NCI-H2196 treated with DMSO at 0.1 percent for 48 hours (cell line): ENCODE results near the gene PMM2.
"Not testable (repeated sequence)": the region's sequence is repeated elsewhere in the genome, so short reads cannot be mapped to it uniquely, and the experiment has no call there.

Source experiments
- DNase-seq: peaks from one replicate; lab custom pipeline; 2025; ENCODE audit not compliant: unreplicated experiment; lab: John Stamatoyannopoulos, UW

Gene PMM2

GRCh38 chr16:8866118-8866883, 68.7 kb downstream of the PMM2 start:
- no peak for DNase-seq

DNA sequence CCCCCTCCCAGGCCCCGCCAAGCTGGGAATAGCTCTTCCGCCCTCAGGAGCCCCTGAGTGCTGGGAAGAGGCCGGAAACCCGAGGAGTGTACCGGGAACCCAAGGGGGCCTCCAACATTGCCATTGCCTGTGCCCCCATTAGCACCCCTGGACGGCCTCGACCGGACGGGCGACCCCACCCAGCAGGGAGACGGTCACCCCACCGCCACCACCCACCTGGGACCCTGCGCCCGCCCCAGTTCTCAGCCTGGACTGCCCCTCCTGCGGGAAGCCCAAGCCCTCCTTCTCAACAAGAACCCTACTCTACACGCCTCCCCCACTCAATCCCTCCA, 69.2 kb downstream of the PMM2 start:
- DNase-seq: no peak

- DNase-seq: no peak
Measured at GRCh38 chr16:8867216-8867931, 69.7 kb downstream of the PMM2 start.

GRCh38 chr16:8867932-8868415, 70.3 kb downstream of the PMM2 start:
- no peak for DNase-seq

DNA sequence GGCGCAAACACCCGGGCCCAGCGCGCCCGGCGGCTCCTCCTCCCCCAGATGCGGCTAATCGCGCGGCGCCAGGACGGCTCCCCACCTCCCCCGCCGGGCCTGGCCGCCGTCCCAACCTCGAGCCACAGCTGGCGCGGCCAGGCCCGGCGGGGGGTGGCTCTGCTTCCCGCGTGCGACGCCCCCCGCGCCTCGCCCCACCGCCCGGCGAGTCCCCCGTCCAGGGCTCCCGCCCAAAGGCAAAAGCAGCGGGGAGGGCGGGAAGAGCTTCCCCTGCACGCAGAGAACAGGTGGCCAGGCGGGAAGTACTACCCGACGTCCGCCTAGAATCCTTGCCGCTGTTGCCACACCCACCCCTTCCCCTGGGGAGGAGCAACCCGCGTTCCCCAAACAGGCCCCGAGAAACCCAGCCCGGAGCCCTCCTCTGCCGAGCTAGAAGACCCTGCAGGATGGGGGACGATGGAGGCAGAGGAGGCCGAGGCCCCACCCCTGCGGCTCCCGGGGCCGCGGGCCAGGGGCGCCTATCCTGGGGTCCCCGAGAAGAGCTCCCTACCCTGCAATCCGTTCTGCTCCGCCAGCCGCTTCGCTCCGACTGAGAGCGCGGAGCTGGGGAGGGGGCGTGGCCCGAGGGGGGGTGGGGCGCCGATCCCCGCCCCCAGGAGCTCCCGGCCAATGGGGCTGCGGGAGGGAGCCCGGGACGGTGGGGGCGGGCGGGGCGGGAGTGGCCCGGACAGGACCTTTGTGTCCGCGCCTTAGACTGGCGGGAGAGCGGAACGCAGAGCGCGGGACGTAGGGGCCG, 71.0 kb downstream of the PMM2 start, which contains the start of gene CARHSP1:
CARHSP1 (minus strand) TSS at position 591 of the 796 bp plus-strand sequence. CDS start 9,678 bp downstream, outside the sequence.
- DNase-seq: peak; percentile 95

DNA sequence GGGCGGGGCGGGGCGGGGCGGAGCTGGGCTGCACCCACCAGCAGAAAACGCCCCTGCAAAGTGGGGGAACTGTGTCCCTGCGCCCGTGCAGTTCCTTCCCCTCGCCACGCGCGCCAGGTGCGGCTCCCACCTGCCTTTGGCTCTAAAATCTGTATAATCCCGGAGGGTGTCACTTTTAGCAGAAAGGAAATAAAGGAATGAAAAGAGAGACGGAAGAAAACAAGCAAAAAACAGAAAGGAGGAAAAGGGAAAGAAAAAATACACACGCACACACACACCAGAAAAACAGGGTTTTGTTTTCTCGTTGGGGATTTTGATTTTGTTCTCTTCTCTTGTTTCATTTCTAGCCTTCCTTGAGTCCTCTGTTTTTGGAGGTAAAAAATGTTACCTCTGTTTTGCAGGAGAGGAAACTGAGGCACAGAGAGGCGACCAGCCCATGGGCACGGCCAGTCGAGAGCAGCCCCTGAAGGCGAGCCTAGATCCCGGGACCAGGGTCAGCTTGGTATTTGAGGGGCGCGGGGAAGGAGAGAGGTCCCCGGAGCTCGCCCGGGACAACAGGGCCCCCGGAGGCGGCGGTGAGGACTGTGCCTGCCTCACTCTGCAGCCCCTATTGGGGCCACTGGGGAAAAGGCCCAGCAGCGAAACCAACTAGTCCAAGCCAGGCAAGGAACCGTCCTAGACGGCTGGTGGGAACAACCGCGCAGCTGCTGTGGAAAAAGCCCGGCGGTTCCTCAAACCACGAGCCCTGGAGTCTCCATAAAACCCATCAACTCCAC, 71.8 kb downstream of the PMM2 start:
- DNase-seq: no peak

- DNase-seq: not testable (repeated sequence)
Measured at GRCh38 chr16:8869988-8870241, 72.3 kb downstream of the PMM2 start.

- no peak for DNase-seq
Measured at GRCh38 chr16:8872071-8872470, 74.4 kb downstream of the PMM2 start.

GRCh38 chr16:8872967-8873865, 75.6 kb downstream of the PMM2 start:
- DNase-seq: no peak

GRCh38 chr16:8873866-8874195, 76.2 kb downstream of the PMM2 start:
- not testable (repeated sequence) for DNase-seq

GRCh38 chr16:8874388-8874787, 76.7 kb downstream of the PMM2 start:
- no peak for DNase-seq

- not testable (repeated sequence) for DNase-seq
Measured at GRCh38 chr16:8875317-8875716, 77.7 kb downstream of the PMM2 start.

GRCh38 chr16:8877894-8878522, 80.4 kb downstream of the PMM2 start:
- no peak for DNase-seq

GRCh38 chr16:8878523-8878911, 80.9 kb downstream of the PMM2 start:
- no peak for DNase-seq

GRCh38 chr16:8880839-8881510, 83.3 kb downstream of the PMM2 start:
- DNase-seq: no peak

DNA sequence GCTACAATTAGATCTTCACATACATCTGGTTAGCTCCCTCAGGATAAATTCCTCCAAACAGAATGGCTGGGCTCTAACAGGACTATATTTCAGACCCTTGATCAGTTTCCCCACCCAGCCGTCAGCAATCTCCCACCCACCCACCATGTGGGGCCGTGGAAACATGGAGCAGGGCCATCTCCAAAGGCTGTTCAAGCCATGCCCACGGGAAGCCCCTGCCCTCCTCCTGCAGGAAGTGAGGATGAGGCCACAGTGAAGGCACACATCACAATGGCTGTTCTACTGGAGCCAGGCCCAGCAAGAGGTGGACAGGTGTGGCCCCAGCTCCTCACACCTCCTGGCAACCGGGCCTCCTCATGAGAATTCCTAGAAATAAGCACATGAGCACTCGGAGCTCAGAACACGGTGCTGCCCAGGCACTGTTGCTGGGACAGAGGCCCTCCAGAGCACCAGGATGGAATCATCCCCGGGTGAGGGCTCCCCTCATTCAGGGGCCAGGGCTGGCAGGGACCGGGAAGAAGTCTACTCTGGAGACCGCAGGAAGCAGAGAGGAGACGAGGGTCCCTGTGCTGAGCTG, 84.5 kb downstream of the PMM2 start, which contains the start of gene LITAFD:
LITAFD (plus strand) TSS at position 311 of the 577 bp plus-strand sequence. CDS start 2,005 bp downstream, outside the sequence.
- DNase-seq: no peak

DNA sequence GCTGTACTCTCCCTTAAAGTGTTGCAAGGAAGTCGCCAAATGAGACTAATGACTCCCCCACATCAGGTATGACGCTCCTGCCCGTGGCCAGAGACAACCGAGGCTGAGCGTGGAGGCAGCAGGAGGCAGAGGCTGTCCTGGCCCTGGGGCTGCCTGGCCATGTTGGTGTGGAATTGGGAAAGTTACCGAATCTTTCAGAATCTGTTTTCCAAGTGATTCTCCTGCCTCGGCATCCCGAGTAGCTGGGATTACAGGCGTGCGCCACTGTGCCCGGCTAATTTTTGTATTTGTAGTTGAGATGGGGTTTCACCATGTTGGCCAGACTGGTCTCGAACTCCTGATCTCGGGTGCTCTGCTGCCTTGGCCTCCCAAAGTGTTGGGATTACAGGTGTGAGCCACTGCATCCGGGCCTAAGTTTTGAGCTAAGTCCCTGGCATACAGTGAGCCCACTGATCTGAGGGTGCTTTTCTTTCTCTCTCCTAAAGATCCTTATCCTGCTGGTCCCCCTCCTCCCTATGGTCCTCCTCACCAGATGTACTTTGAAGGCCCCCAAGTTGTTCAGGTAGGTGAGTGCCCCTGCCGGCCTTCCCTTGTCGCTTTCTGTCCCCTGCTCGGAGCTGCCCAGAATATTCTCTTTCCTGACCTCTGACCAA, 85.2 kb downstream of the PMM2 start:
- no peak for DNase-seq
